ENCODE data around the gene EPB41L4A. TPM values are rescaled to one million over a fixed set of nuclear protein-coding genes. Genes with fewer than 3 reads are reported as not detected.

The EPB41L4A gene
- total RNA-seq, 1 donor from 2014 or later = 11.1 TPM

- TF ChIP-seq, protein P1, sequence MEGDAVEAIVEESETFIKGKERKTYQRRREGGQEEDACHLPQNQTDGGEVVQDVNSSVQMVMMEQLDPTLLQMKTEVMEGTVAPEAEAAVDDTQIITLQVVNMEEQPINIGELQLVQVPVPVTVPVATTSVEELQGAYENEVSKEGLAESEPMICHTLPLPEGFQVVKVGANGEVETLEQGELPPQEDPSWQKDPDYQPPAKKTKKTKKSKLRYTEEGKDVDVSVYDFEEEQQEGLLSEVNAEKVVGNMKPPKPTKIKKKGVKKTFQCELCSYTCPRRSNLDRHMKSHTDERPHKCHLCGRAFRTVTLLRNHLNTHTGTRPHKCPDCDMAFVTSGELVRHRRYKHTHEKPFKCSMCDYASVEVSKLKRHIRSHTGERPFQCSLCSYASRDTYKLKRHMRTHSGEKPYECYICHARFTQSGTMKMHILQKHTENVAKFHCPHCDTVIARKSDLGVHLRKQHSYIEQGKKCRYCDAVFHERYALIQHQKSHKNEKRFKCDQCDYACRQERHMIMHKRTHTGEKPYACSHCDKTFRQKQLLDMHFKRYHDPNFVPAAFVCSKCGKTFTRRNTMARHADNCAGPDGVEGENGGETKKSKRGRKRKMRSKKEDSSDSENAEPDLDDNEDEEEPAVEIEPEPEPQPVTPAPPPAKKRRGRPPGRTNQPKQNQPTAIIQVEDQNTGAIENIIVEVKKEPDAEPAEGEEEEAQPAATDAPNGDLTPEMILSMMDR (IDR thresholded peaks at IDR 0.05; ENCODE audit: insufficient read depth, low read depth, low read length) = no peak
- TF ChIP-seq EZH2 (IDR thresholded peaks at IDR 0.05; ENCODE audit: insufficient read depth, low read length) = no peak
- H3K27me3 Mint-ChIP-seq (ENCODE audit: low read depth, unreplicated experiment) = no peaks in the 10 kb centered on the region
Observed at GRCh38 chr5:112386766-112387165, 32.3 kb downstream of the EPB41L4A start.

DNA sequence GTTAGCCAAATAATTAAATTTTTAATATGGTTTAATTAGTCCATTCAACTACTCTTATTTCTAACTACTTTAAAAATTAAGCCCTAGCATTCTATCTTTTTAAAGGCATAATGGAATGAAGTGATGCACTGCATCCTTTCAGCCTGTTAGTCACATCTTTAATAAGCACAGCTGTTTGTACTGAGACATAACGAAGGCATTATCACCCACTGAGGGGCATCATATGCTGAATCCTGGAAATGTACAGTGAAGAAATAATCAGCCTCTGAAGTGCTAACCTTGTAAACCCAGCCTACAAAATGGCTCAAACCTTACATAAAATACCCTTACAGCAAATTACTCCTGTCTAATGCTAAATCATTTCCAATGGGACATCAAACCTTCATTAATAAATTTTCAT, 33.1 kb downstream of the EPB41L4A start:
- no peak for TF ChIP-seq EZH2 (IDR thresholded peaks at IDR 0.05; ENCODE audit: insufficient read depth, low read length)
- TF ChIP-seq, protein P1 (IDR thresholded peaks at IDR 0.05; ENCODE audit: insufficient read depth, low read depth, low read length) = no peak
- no peaks in the 10 kb centered on the region for H3K27me3 ChIP-seq (ENCODE audit: insufficient read depth, low read length)
- DNase-seq (ENCODE audit: low read depth) = no peak
- no peaks in the 10 kb centered on the region for H4K20me1 ChIP-seq (ENCODE audit: insufficient read depth, low read length)
- no peaks in the 10 kb centered on the region for H3K4me1 ChIP-seq (ENCODE audit: insufficient read depth, low read length)
- H3K9me3 ChIP-seq (ENCODE audit: insufficient read depth, low read depth, low read length) = no peaks in the 10 kb centered on the region
- no peak overlapping the region for H2AFZ ChIP-seq (ENCODE audit: low read depth, low read length)
- no peak overlapping the region for H3K27ac ChIP-seq (ENCODE audit: low read depth, low read length)
- H3K4me3 Mint-ChIP-seq (ENCODE audit: unreplicated experiment) = no peak overlapping the region
- H3K4me1 Mint-ChIP-seq (ENCODE audit: low read depth, unreplicated experiment) = peaks cover 3% of the 10 kb centered on the region
- no peaks in the 10 kb centered on the region for H3K36me3 ChIP-seq (ENCODE audit: insufficient read depth, low read length)
- no peaks in the 10 kb centered on the region for H3K79me2 ChIP-seq (ENCODE audit: insufficient read depth, low read length)
- H3K9me3 Mint-ChIP-seq (ENCODE audit: unreplicated experiment) = no peaks in the 10 kb centered on the region
- no peak overlapping the region for H3K27ac Mint-ChIP-seq (ENCODE audit: unreplicated experiment)
- H3K27me3 Mint-ChIP-seq (ENCODE audit: low read depth, unreplicated experiment) = no peaks in the 10 kb centered on the region
- H3K4me3 ChIP-seq (ENCODE audit: insufficient read depth, low read depth, low read length) = no peak overlapping the region
- no peaks in the 10 kb centered on the region for H3K36me3 Mint-ChIP-seq (ENCODE audit: low read depth, unreplicated experiment)
- H3K4me2 ChIP-seq (ENCODE audit: low read length) = no peak overlapping the region
- H3K9ac ChIP-seq (ENCODE audit: low read length) = no peak overlapping the region
- FAIRE-seq = no peak

More at GRCh38 chr5:112386766-112387165, 32.3 kb downstream of the EPB41L4A start:
- Mint-ChIP-seq H3K36me3 (ENCODE audit: low read depth, unreplicated experiment) (no peaks in the 10 kb centered on the region), H3K4me1 (ENCODE audit: low read depth, unreplicated experiment) (peaks cover 3% of the 10 kb centered on the region), H3K9me3 (ENCODE audit: unreplicated experiment) (no peaks in the 10 kb centered on the region), H3K27ac (ENCODE audit: unreplicated experiment) (no peak overlapping the region), H3K4me3 (ENCODE audit: unreplicated experiment) (no peak overlapping the region)
- no peaks in the 10 kb centered on the region for H3K79me2 ChIP-seq (ENCODE audit: insufficient read depth, low read length)
- H3K9me3 ChIP-seq (ENCODE audit: insufficient read depth, low read depth, low read length) = no peaks in the 10 kb centered on the region
- FAIRE-seq (no peak), DNase-seq (ENCODE audit: low read depth) (no peak)
- H3K4me3 ChIP-seq (ENCODE audit: insufficient read depth, low read depth, low read length) = no peak overlapping the region
- H3K36me3 ChIP-seq (ENCODE audit: insufficient read depth, low read length) = no peaks in the 10 kb centered on the region
- no peak overlapping the region for H2AFZ ChIP-seq (ENCODE audit: low read depth, low read length)
- H3K4me2 ChIP-seq (ENCODE audit: low read length) = no peak overlapping the region
- no peak overlapping the region for H3K9ac ChIP-seq (ENCODE audit: low read length)
- no peaks in the 10 kb centered on the region for H3K27me3 ChIP-seq (ENCODE audit: insufficient read depth, low read length)
- H4K20me1 ChIP-seq (ENCODE audit: insufficient read depth, low read length) = no peaks in the 10 kb centered on the region
- no peaks in the 10 kb centered on the region for H3K4me1 ChIP-seq (ENCODE audit: insufficient read depth, low read length)
- H3K27ac ChIP-seq (ENCODE audit: low read depth, low read length) = no peak overlapping the region

DNA sequence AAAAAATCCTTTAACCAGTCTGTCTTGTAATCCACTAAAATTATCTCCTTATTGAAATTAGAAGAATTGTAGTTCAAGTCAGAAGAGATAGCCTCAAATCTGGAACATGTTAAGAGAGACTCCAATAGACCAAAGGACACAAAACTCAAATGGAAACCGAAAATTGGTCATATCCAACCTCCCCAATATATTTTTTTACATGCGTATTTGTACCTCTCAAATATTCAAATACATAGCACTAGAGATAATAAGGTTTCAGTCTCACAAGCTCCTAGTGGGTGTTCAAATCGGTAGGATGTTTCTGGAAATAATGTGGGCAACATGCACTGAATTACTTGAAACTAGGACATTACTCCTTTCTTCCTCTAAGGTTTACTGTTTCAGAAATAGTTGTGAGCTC, 33.5 kb downstream of the EPB41L4A start:
- no peak for DNase-seq (ENCODE audit: low read depth)
- Mint-ChIP-seq H3K27ac (ENCODE audit: unreplicated experiment) (no peak overlapping the region), H3K4me3 (ENCODE audit: unreplicated experiment) (no peak overlapping the region), H3K36me3 (ENCODE audit: low read depth, unreplicated experiment) (no peaks in the 10 kb centered on the region), H3K4me1 (ENCODE audit: low read depth, unreplicated experiment) (peaks cover 7% of the 10 kb centered on the region), H3K27me3 (ENCODE audit: low read depth, unreplicated experiment) (no peaks in the 10 kb centered on the region), H3K9me3 (ENCODE audit: unreplicated experiment) (no peaks in the 10 kb centered on the region)
- H3K27me3 ChIP-seq (ENCODE audit: insufficient read depth, low read length) = no peaks in the 10 kb centered on the region
- no peak overlapping the region for H3K27ac ChIP-seq (ENCODE audit: low read depth, low read length)
- FAIRE-seq = no peak
- H3K4me2 ChIP-seq (ENCODE audit: low read length) = no peak overlapping the region
- no peak overlapping the region for H3K4me3 ChIP-seq (ENCODE audit: insufficient read depth, low read depth, low read length)
- no peaks in the 10 kb centered on the region for H3K36me3 ChIP-seq (ENCODE audit: insufficient read depth, low read length)
- no peaks in the 10 kb centered on the region for H3K9me3 ChIP-seq (ENCODE audit: insufficient read depth, low read depth, low read length)
- H3K79me2 ChIP-seq (ENCODE audit: insufficient read depth, low read length) = no peaks in the 10 kb centered on the region
- no peak overlapping the region for H3K9ac ChIP-seq (ENCODE audit: low read length)
- no peak overlapping the region for H2AFZ ChIP-seq (ENCODE audit: low read depth, low read length)
- no peaks in the 10 kb centered on the region for H4K20me1 ChIP-seq (ENCODE audit: insufficient read depth, low read length)
- no peak for TF ChIP-seq EZH2 (IDR thresholded peaks at IDR 0.05; ENCODE audit: insufficient read depth, low read length)
- TF ChIP-seq, protein P1 (IDR thresholded peaks at IDR 0.05; ENCODE audit: insufficient read depth, low read depth, low read length) = no peak
- no peaks in the 10 kb centered on the region for H3K4me1 ChIP-seq (ENCODE audit: insufficient read depth, low read length)
